Posterior cingulate gyrus (tissue), 11 donors: ENCODE results near the gene PLCB3.
A peak's percentile ranks its signal among the peaks of the same experiment; 100 is the strongest.

Experiments used
- DNase-seq, 10 donors: peaks; one replicate each; pipeline versions ENCODE4 v3.0.0 to v3.0.0-alpha.2; 2020 to 2021; ENCODE audit warnings: mixed read lengths in 3 of 10
- intact Hi-C: fragments of 100-400 bp; cut with DNase I; formaldehyde crosslinking; loops from one replicate; pipeline ENCODE4 v1.15.1; 2023

Gene PLCB3

GRCh38 chr11:64281957-64282770, 30.8 kb downstream of the PLCB3 start:
- intact Hi-C loops = no loop called here
- DNase-seq = no peak

- DNase-seq = no peak
- intact Hi-C loops = no loop called here
Measured at GRCh38 chr11:64283092-64283491, 31.8 kb downstream of the PLCB3 start.

- intact Hi-C loops = no loop called here
- DNase-seq = peak; percentile 96 to 100 (median 98)
Measured at GRCh38 chr11:64284048-64284961, 33.0 kb downstream of the PLCB3 start, which contains the start of gene BAD. Gene BAD (minus strand): TSS chr11:64284665. CDS start chr11:64284368, 297 bp downstream.

GRCh38 chr11:64284962-64285884, 33.9 kb downstream of the PLCB3 start, which contains the start of gene GPR137:
Gene GPR137 (plus strand): TSS chr11:64285848. CDS start chr11:64286525, 677 bp downstream.
- intact Hi-C loops = loop anchor here (1.0 kb wide), 2 partner anchors 15 to 20 kb away; partner anchors contain the start of gene ESRRA

GRCh38 chr11:64285885-64286800, 34.8 kb downstream of the PLCB3 start:
- intact Hi-C loops = loop anchor here (1.0 kb wide), 2 partner anchors 16 to 19 kb away; partner anchors contain the start of gene ESRRA
- peak in 1 of 10 donors; percentile 19 for DNase-seq

More at GRCh38 chr11:64284962-64285884, 33.9 kb downstream of the PLCB3 start, which contains the start of gene GPR137:
- DNase-seq = peak; percentile 81 to 98 (median 86)

GRCh38 chr11:64286801-64287159, 35.5 kb downstream of the PLCB3 start:
- intact Hi-C loops = no loop called here
- no peak for DNase-seq

GRCh38 chr11:64287676-64288352, 36.5 kb downstream of the PLCB3 start:
- intact Hi-C loops = no loop called here
- no peak for DNase-seq

- intact Hi-C loops = no loop called here
- DNase-seq = no peak
Measured at GRCh38 chr11:64288353-64288750, 37.0 kb downstream of the PLCB3 start.

GRCh38 chr11:64289002-64289564, 37.8 kb downstream of the PLCB3 start:
- no peak for DNase-seq
- intact Hi-C loops = no loop called here

GRCh38 chr11:64290352-64291261, 39.3 kb downstream of the PLCB3 start:
- intact Hi-C loops = no loop called here
- no peak for DNase-seq

GRCh38 chr11:64291262-64291751, 40.0 kb downstream of the PLCB3 start, which contains the start of gene KCNK4:
Gene KCNK4 (plus strand): TSS chr11:64291302. CDS start chr11:64293019, 1,717 bp downstream.
- no peak for DNase-seq
- intact Hi-C loops = no loop called here

- intact Hi-C loops = no loop called here
- DNase-seq = peak in 1 of 10 donors; percentile 31
Measured at GRCh38 chr11:64291752-64292459, 40.6 kb downstream of the PLCB3 start.

GRCh38 chr11:64292460-64293254, 41.3 kb downstream of the PLCB3 start:
- intact Hi-C loops = no loop called here
- no peak for DNase-seq

- no peak for DNase-seq
- intact Hi-C loops = no loop called here
Measured at GRCh38 chr11:64294774-64295173, 43.4 kb downstream of the PLCB3 start.

GRCh38 chr11:64295760-64296159, 44.4 kb downstream of the PLCB3 start:
- DNase-seq = no peak
- intact Hi-C loops = no loop called here
